ENCODE data around the gene DOCK9. TPM values are rescaled to one million over a fixed set of nuclear protein-coding genes. Genes with fewer than 3 reads are reported as not detected.

DOCK9 gene
- total RNA-seq, 1 experiment from 2014 or later: 6.7 TPM

GRCh38 chr13:98775386-98775785 is 202.5 kb downstream of the DOCK9 start:
- H3K27me3 ChIP-seq (ENCODE audit: low read length): no peaks in the 10 kb centered on the region
- H3K9ac ChIP-seq (ENCODE audit: low read length): no peak overlapping the region
- no peak overlapping the region for H3K4me2 ChIP-seq (ENCODE audit: low read depth, low read length, poor library complexity, severe bottlenecking)
- H3K36me3 ChIP-seq (ENCODE audit: insufficient read depth, low read length): no peaks in the 10 kb centered on the region
- DNase-seq: no peak
- H3K4me3 ChIP-seq (ENCODE audit: low read length): no peak overlapping the region
- no peaks in the 10 kb centered on the region for H3K9me2 ChIP-seq (replicated peaks; ENCODE audit: insufficient read depth, low read length)
- no peaks in the 10 kb centered on the region for H3K9me3 ChIP-seq (ENCODE audit: low read length)
- no peaks in the 10 kb centered on the region for H3K4me1 ChIP-seq (ENCODE audit: low read length)
- no peaks in the 10 kb centered on the region for H4K20me1 ChIP-seq (ENCODE audit: insufficient read depth, low read depth, low read length)
- no peak overlapping the region for H3K27ac ChIP-seq (ENCODE audit: low read length)
- no peak overlapping the region for H2AFZ ChIP-seq (ENCODE audit: low read length)
- H3K79me2 ChIP-seq (ENCODE audit: low read length): no peaks in the 10 kb centered on the region

GRCh38 chr13:98774776-98775175 is 203.1 kb downstream of the DOCK9 start:
- no peaks in the 10 kb centered on the region for H4K20me1 ChIP-seq (ENCODE audit: insufficient read depth, low read depth, low read length)
- no peaks in the 10 kb centered on the region for H3K9me2 ChIP-seq (replicated peaks; ENCODE audit: insufficient read depth, low read length)
- no peak overlapping the region for H3K4me3 ChIP-seq (ENCODE audit: low read length)
- H3K9ac ChIP-seq (ENCODE audit: low read length): no peak overlapping the region
- H3K79me2 ChIP-seq (ENCODE audit: low read length): no peaks in the 10 kb centered on the region
- no peaks in the 10 kb centered on the region for H3K36me3 ChIP-seq (ENCODE audit: insufficient read depth, low read length)
- no peaks in the 10 kb centered on the region for H3K9me3 ChIP-seq (ENCODE audit: low read length)
- no peak overlapping the region for H3K27ac ChIP-seq (ENCODE audit: low read length)
- H2AFZ ChIP-seq (ENCODE audit: low read length): no peak overlapping the region
- DNase-seq: no peak
- H3K4me1 ChIP-seq (ENCODE audit: low read length): no peaks in the 10 kb centered on the region
- no peaks in the 10 kb centered on the region for H3K27me3 ChIP-seq (ENCODE audit: low read length)
- H3K4me2 ChIP-seq (ENCODE audit: low read depth, low read length, poor library complexity, severe bottlenecking): no peak overlapping the region

- H3K27me3 ChIP-seq (ENCODE audit: low read length): no peaks in the 10 kb centered on the region
- no peak overlapping the region for H3K4me3 ChIP-seq (ENCODE audit: low read length)
- no peaks in the 10 kb centered on the region for H3K9me3 ChIP-seq (ENCODE audit: low read length)
- H2AFZ ChIP-seq (ENCODE audit: low read length): no peak overlapping the region
- H3K27ac ChIP-seq (ENCODE audit: low read length): no peak overlapping the region
- DNase-seq: no peak
- no peaks in the 10 kb centered on the region for H3K79me2 ChIP-seq (ENCODE audit: low read length)
- H3K4me2 ChIP-seq (ENCODE audit: low read depth, low read length, poor library complexity, severe bottlenecking): no peak overlapping the region
- no peak overlapping the region for H3K9ac ChIP-seq (ENCODE audit: low read length)
- H4K20me1 ChIP-seq (ENCODE audit: insufficient read depth, low read depth, low read length): no peaks in the 10 kb centered on the region
- no peaks in the 10 kb centered on the region for H3K36me3 ChIP-seq (ENCODE audit: insufficient read depth, low read length)
- H3K9me2 ChIP-seq (replicated peaks; ENCODE audit: insufficient read depth, low read length): no peaks in the 10 kb centered on the region
- H3K4me1 ChIP-seq (ENCODE audit: low read length): no peaks in the 10 kb centered on the region
Measured at GRCh38 chr13:98773921-98774320, 203.9 kb downstream of the DOCK9 start.

DNA sequence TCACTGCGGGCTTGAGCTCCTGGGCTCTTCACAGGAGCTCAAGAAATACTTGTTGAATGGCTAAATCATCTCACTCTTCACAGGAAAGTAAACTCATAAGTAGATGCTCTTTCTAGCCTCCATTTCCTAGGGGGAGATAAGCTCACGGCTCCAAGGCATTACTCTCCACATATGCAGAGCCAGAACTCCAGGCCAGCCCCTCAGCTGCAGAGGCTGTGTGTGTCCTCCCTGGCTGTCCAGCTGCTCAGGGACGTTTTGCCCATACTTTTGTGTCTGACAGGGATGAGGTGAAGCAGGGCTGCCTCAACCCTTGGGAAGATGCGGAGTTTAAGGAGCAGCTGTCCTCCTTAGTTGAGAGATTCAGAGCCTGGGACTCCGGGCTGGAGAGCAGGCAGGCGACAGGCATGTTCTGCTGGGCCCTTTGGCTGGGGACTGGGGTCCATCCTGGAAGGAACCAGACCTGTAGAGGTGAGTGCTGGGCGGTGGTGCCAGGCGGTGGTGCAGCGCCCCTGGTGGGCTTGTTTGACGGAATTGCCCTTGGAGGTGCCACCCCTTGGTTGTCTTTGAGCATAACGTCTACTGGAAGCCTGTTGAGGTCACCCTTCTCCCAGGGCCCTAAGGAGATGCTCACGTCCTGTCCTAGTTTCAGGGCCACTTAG is 204.9 kb downstream of the DOCK9 start:
- H4K20me1 ChIP-seq (ENCODE audit: insufficient read depth, low read depth, low read length): no peaks in the 10 kb centered on the region
- H3K4me2 ChIP-seq (ENCODE audit: low read depth, low read length, poor library complexity, severe bottlenecking): no peak overlapping the region
- no peak overlapping the region for H2AFZ ChIP-seq (ENCODE audit: low read length)
- H3K9me3 ChIP-seq (ENCODE audit: low read length): no peaks in the 10 kb centered on the region
- no peaks in the 10 kb centered on the region for H3K36me3 ChIP-seq (ENCODE audit: insufficient read depth, low read length)
- H3K79me2 ChIP-seq (ENCODE audit: low read length): no peaks in the 10 kb centered on the region
- no peaks in the 10 kb centered on the region for H3K9me2 ChIP-seq (replicated peaks; ENCODE audit: insufficient read depth, low read length)
- no peak overlapping the region for H3K9ac ChIP-seq (ENCODE audit: low read length)
- no peaks in the 10 kb centered on the region for H3K4me1 ChIP-seq (ENCODE audit: low read length)
- H3K4me3 ChIP-seq (ENCODE audit: low read length): no peak overlapping the region
- no peak overlapping the region for H3K27ac ChIP-seq (ENCODE audit: low read length)
- H3K27me3 ChIP-seq (ENCODE audit: low read length): no peaks in the 10 kb centered on the region
- peak; percentile 63 for DNase-seq

- Histone ChIP-seq H2AFZ (ENCODE audit: low read length) (no peak overlapping the region), H3K79me2 (ENCODE audit: low read length) (no peaks in the 10 kb centered on the region), H3K4me2 (ENCODE audit: low read depth, low read length, poor library complexity, severe bottlenecking) (no peak overlapping the region), H3K9ac (ENCODE audit: low read length) (no peak overlapping the region), H3K9me2 (replicated peaks; ENCODE audit: insufficient read depth, low read length) (no peaks in the 10 kb centered on the region), H3K27me3 (ENCODE audit: low read length) (no peaks in the 10 kb centered on the region), H3K4me1 (ENCODE audit: low read length) (no peaks in the 10 kb centered on the region), H3K36me3 (ENCODE audit: insufficient read depth, low read length) (no peaks in the 10 kb centered on the region), H3K9me3 (ENCODE audit: low read length) (no peaks in the 10 kb centered on the region), H3K4me3 (ENCODE audit: low read length) (no peak overlapping the region), H3K27ac (ENCODE audit: low read length) (no peak overlapping the region), H4K20me1 (ENCODE audit: insufficient read depth, low read depth, low read length) (no peaks in the 10 kb centered on the region)
- no peak for DNase-seq
Measured at GRCh38 chr13:98771838-98772611, 205.8 kb downstream of the DOCK9 start.

DNA sequence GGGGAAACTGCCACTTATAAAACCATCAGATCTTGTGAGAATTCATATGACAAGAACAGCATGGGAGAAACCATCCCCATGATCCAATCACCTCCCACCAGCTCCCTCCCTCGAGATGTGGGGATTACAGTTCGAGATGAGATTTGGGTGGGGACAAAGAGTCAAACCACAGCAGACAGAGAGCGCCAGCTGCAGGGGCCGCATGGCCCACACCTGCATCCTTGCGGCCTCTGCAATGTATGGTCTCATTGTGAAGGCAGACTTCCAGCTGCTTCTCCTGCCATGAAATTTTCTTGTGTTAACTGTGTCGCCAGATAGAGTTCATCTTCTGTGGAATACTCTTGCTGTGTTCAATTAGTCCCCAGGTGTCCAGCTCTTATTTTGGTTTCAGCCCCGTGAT is 208.1 kb downstream of the DOCK9 start:
- Histone ChIP-seq H3K9me3 (ENCODE audit: low read length) (no peaks in the 10 kb centered on the region), H3K27me3 (ENCODE audit: low read length) (no peaks in the 10 kb centered on the region), H3K27ac (ENCODE audit: low read length) (no peak overlapping the region), H4K20me1 (ENCODE audit: insufficient read depth, low read depth, low read length) (no peaks in the 10 kb centered on the region), H3K36me3 (ENCODE audit: insufficient read depth, low read length) (no peaks in the 10 kb centered on the region), H3K4me2 (ENCODE audit: low read depth, low read length, poor library complexity, severe bottlenecking) (no peak overlapping the region), H3K4me1 (ENCODE audit: low read length) (no peaks in the 10 kb centered on the region), H3K79me2 (ENCODE audit: low read length) (no peaks in the 10 kb centered on the region), H2AFZ (ENCODE audit: low read length) (no peak overlapping the region), H3K9ac (ENCODE audit: low read length) (no peak overlapping the region), H3K4me3 (ENCODE audit: low read length) (no peak overlapping the region), H3K9me2 (replicated peaks; ENCODE audit: insufficient read depth, low read length) (no peaks in the 10 kb centered on the region)
- no peak for DNase-seq

DNA sequence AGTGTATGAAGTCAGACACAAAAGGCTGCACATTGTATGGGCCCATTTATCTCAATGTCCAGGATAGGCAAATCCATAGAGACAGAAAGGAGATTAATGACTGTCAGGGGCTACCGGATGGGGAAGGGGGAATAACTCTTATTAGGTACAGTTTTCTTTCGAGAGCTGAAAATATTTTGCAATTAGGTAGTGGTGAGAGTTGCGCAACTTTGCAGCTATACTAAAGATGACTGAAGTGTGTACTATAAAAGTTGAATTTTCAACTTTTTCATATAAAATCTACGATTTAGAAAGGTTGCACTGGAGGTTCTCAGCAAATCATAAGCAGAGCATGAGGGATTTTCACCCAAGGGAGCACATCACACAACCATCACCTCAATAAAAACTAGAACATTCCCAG is 209.3 kb downstream of the DOCK9 start:
- Histone ChIP-seq H3K4me1 (ENCODE audit: low read length) (no peaks in the 10 kb centered on the region), H3K79me2 (ENCODE audit: low read length) (no peaks in the 10 kb centered on the region)

GRCh38 chr13:98766697-98767096 is 211.2 kb downstream of the DOCK9 start:
- H3K27ac ChIP-seq (ENCODE audit: low read length): no peak overlapping the region
- DNase-seq: no peak

More for the DNA sequence above, 209.3 kb downstream of the DOCK9 start:
- no peak overlapping the region for H3K9ac ChIP-seq (ENCODE audit: low read length)
- no peaks in the 10 kb centered on the region for H3K9me3 ChIP-seq (ENCODE audit: low read length)
- H4K20me1 ChIP-seq (ENCODE audit: insufficient read depth, low read depth, low read length): no peaks in the 10 kb centered on the region
- H2AFZ ChIP-seq (ENCODE audit: low read length): no peak overlapping the region
- H3K27ac ChIP-seq (ENCODE audit: low read length): no peak overlapping the region
- no peaks in the 10 kb centered on the region for H3K9me2 ChIP-seq (replicated peaks; ENCODE audit: insufficient read depth, low read length)
- H3K4me2 ChIP-seq (ENCODE audit: low read depth, low read length, poor library complexity, severe bottlenecking): no peak overlapping the region
- no peaks in the 10 kb centered on the region for H3K36me3 ChIP-seq (ENCODE audit: insufficient read depth, low read length)
- no peak overlapping the region for H3K4me3 ChIP-seq (ENCODE audit: low read length)
- no peaks in the 10 kb centered on the region for H3K27me3 ChIP-seq (ENCODE audit: low read length)
- no peak for DNase-seq

More at GRCh38 chr13:98766697-98767096, 211.2 kb downstream of the DOCK9 start:
- Histone ChIP-seq H3K4me1 (ENCODE audit: low read length) (no peaks in the 10 kb centered on the region), H3K36me3 (ENCODE audit: insufficient read depth, low read length) (no peaks in the 10 kb centered on the region), H3K79me2 (ENCODE audit: low read length) (no peaks in the 10 kb centered on the region), H3K4me3 (ENCODE audit: low read length) (no peak overlapping the region), H3K9me2 (replicated peaks; ENCODE audit: insufficient read depth, low read length) (no peaks in the 10 kb centered on the region), H3K27me3 (ENCODE audit: low read length) (no peaks in the 10 kb centered on the region), H4K20me1 (ENCODE audit: insufficient read depth, low read depth, low read length) (no peaks in the 10 kb centered on the region), H3K9me3 (ENCODE audit: low read length) (no peaks in the 10 kb centered on the region), H3K9ac (ENCODE audit: low read length) (no peak overlapping the region), H3K4me2 (ENCODE audit: low read depth, low read length, poor library complexity, severe bottlenecking) (no peak overlapping the region), H2AFZ (ENCODE audit: low read length) (no peak overlapping the region)

Measured in Karpas-422 (cell line).